ENCODE data around the gene HSDL2.

Gene HSDL2

GRCh38 chr9:112484607-112485006 lies 104.7 kb downstream of the HSDL2 start:
- POLR2A ChIA-PET, result no interaction called here
- no peak for DNase-seq (ENCODE audit: low read depth, low spot score)
- no peak for TF ChIP-seq CTCF (IDR thresholded peaks at IDR 0.05; ENCODE audit: insufficient read depth, low read length, missing control alignments)
- CTCF ChIA-PET, result interaction anchor here (1.2 to 1.8 kb wide), 3 partner anchors 42 to 227 kb away, joined by 3 to 5 read pairs (median 4); no protein-coding TSS in a partner anchor
- no peak overlapping the region for H3K4me3 ChIP-seq (ENCODE audit: low read depth, low read length)

- POLR2A ChIA-PET, result interaction anchor here (1.0 kb wide), 1 partner anchor 105 kb away, joined by 6 read pairs; the partner anchor contains the start of gene HSDL2
- no peak overlapping the region for H3K4me3 ChIP-seq (ENCODE audit: low read depth, low read length)
- no peak for DNase-seq (ENCODE audit: low read depth, low spot score)
- CTCF ChIA-PET, result interaction anchor here (1.6 kb wide), 1 partner anchor 17 kb away, joined by 5 read pairs; no protein-coding TSS in a partner anchor
- no peak for TF ChIP-seq CTCF (IDR thresholded peaks at IDR 0.05; ENCODE audit: insufficient read depth, low read length, missing control alignments)
Observed at GRCh38 chr9:112485574-112485973, 105.7 kb downstream of the HSDL2 start.

- POLR2A ChIA-PET, result interaction anchor here (0.5 to 1.0 kb wide), 4 partner anchors 10 to 195 kb away, joined by 3 to 6 read pairs (median 4); partner anchors contain the start of gene HSDL2
- peak within 1 kb of the TSS; percentile 88 for H3K4me3 ChIP-seq (ENCODE audit: low read depth, low read length)
- no peak for TF ChIP-seq CTCF (IDR thresholded peaks at IDR 0.05; ENCODE audit: insufficient read depth, low read length, missing control alignments)
- no peak for DNase-seq (ENCODE audit: low read depth, low spot score)
- CTCF ChIA-PET, result interaction anchor here (1.6 kb wide), 1 partner anchor 17 kb away, joined by 5 read pairs; no protein-coding TSS in a partner anchor
Observed at GRCh38 chr9:112486221-112487007, 106.5 kb downstream of the HSDL2 start, which contains the start of gene KIAA1958. Gene KIAA1958 (plus strand): TSS chr9:112486827. CDS start chr9:112574081, 87,254 bp downstream.

- CTCF ChIA-PET, result interaction anchor here (1.0 kb wide), 1 partner anchor 217 kb away, joined by 5 read pairs; no protein-coding TSS in a partner anchor
- no peak for TF ChIP-seq CTCF (IDR thresholded peaks at IDR 0.05; ENCODE audit: insufficient read depth, low read length, missing control alignments)
- no peak for DNase-seq (ENCODE audit: low read depth, low spot score)
- POLR2A ChIA-PET, result interaction anchor here (0.5 to 1.0 kb wide), 2 partner anchors 17 to 194 kb away, joined by 3 to 4 read pairs; no protein-coding TSS in a partner anchor
- peak overlapping the region; percentile 88 for H3K4me3 ChIP-seq (ENCODE audit: low read depth, low read length)
Observed at GRCh38 chr9:112487008-112487798, 107.3 kb downstream of the HSDL2 start.

- ChIA-PET POLR2A (no interaction called here), CTCF (interaction anchor here (1.0 kb wide), 1 partner anchor 216 kb away, joined by 5 read pairs; no protein-coding TSS in a partner anchor)
- no peak for TF ChIP-seq CTCF (IDR thresholded peaks at IDR 0.05; ENCODE audit: insufficient read depth, low read length, missing control alignments)
- H3K4me3 ChIP-seq (ENCODE audit: low read depth, low read length), result peak overlapping the region; percentile 88
- no peak for DNase-seq (ENCODE audit: low read depth, low spot score)
Observed at GRCh38 chr9:112487799-112488340, 108.0 kb downstream of the HSDL2 start.
